Astrocyte of the cerebellum (primary cell): Measurements from ENCODE around the gene PCDH1.

Experiments
- DNase-seq: peaks from one replicate; pipeline ENCODE4 v3.0.0-alpha.2; 2011; ENCODE audit warnings: low read depth
- H3K4me3 ChIP-seq: 2 replicates; pipeline ENCODE4 v1.5.1; 2011; ENCODE audit warnings: mild to moderate bottlenecking, low read depth, low read length, moderate library complexity
- CTCF ChIP-seq: IDR thresholded peaks from 2 replicates; pipeline ENCODE4 v1.5.1; 2012; ENCODE audit warnings: low read length, low read depth, moderate library complexity, mild to moderate bottlenecking; ENCODE audit errors: missing control alignments
- in situ Hi-C: cut with HindIII; loops from 2 replicates; pipeline ENCODE4 v1.10.0; 2017; ENCODE audit warnings: low sequenced_read_pairs

The PCDH1 gene

DNA sequence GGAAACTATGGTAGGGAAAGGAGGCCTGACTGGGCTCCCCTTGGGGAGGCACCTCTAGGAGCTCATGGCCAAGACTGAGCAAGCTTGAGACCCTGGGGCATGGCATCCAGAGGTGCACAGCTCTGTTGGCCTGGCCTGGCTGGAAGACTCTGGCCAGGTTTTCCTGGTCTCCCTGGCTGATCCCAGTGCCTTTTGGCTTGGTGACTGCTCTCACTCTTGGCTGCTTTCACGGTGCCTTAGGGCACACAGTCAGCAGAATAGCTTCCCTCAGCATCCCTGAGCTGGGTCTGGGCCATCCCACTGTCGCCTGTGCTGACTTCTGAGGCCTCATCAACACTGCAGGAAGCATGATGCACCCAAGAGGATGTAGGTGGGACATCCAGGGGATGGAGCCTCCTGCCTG lies 32.1 kb upstream of the PCDH1 start:
- TF ChIP-seq CTCF, result no peak
- no peak for DNase-seq
- H3K4me3 ChIP-seq, result no peak overlapping the region
- in situ Hi-C loops, result loop anchor here (5.0 kb wide), 1 partner anchor 88 kb away; no protein-coding TSS in a partner anchor

GRCh38 chr5:141909212-141909611 lies 31.0 kb upstream of the PCDH1 start:
- no peak for TF ChIP-seq CTCF
- DNase-seq, result no peak
- no peak overlapping the region for H3K4me3 ChIP-seq
- in situ Hi-C loops, result no loop called here

DNA sequence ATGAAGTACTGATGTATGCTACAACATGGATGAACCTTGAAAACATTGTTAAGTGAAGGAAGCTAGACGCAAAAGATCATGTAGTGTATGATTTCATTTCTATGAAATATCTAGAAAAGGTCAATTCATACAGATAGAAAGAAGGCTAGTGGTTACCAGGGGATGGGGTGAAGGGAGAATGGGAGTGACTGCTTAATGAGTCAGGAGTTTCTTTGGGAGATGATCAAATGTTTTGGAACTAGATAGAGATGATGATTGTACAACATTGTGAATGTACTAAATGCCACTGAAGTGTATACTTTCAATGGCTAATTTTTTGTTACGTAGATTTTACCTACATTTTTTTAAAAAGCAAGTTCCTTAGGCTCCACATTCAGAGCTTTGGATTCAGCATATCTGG lies 30.6 kb upstream of the PCDH1 start:
- no peak overlapping the region for H3K4me3 ChIP-seq
- no peak for TF ChIP-seq CTCF
- in situ Hi-C loops, result no loop called here
- no peak for DNase-seq

GRCh38 chr5:141906972-141907371 lies 28.8 kb upstream of the PCDH1 start:
- no peak for DNase-seq
- in situ Hi-C loops, result no loop called here
- TF ChIP-seq CTCF, result no peak
- no peak overlapping the region for H3K4me3 ChIP-seq

DNA sequence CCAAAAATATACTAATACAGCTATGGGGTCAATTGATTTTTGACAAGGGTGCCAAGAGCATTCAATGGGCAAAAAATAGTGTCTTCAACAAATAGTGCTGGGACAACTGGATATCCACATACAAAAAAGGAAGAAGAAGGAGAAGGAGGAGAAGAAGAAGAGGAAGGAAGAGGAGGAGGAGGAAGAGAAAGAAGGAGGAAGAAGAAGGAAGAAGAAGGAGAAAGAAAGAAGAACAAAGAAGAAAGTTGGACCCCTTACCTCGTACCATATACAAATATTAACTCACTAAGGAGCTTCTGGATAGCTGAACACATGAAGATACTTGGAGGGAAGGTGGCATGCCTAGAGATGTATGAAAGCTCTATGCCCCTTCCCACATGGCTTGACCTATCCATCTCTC lies 28.3 kb upstream of the PCDH1 start:
- in situ Hi-C loops, result no loop called here
- no peak for DNase-seq
- no peak overlapping the region for H3K4me3 ChIP-seq
- no peak for TF ChIP-seq CTCF

- no peak for TF ChIP-seq CTCF
- H3K4me3 ChIP-seq, result no peak overlapping the region
- no peak for DNase-seq
- in situ Hi-C loops, result no loop called here
These were observed 26.3 kb upstream of the PCDH1 start for GRCh38 chr5:141904551-141904950.

- no peak overlapping the region for H3K4me3 ChIP-seq
- no peak for TF ChIP-seq CTCF
- in situ Hi-C loops, result no loop called here
- DNase-seq, result no peak
These were observed 25.1 kb upstream of the PCDH1 start for GRCh38 chr5:141903261-141903660.
